Measurements from ENCODE around the gene SPPL3. TPM values are rescaled to one million over a fixed set of nuclear protein-coding genes. Genes with fewer than 3 reads are reported as not detected.

SPPL3 gene
- total and polyA plus RNA-seq, 4 donors, result 14.2 to 52.3 (median 29.6) TPM

- no peaks in the 10 kb centered on the region for H3K36me3 ChIP-seq (ENCODE audit: control insufficient read depth in 4 of 4, insufficient read depth in 4 of 4, low read length in 4 of 4)
- TF ChIP-seq, protein P1, sequence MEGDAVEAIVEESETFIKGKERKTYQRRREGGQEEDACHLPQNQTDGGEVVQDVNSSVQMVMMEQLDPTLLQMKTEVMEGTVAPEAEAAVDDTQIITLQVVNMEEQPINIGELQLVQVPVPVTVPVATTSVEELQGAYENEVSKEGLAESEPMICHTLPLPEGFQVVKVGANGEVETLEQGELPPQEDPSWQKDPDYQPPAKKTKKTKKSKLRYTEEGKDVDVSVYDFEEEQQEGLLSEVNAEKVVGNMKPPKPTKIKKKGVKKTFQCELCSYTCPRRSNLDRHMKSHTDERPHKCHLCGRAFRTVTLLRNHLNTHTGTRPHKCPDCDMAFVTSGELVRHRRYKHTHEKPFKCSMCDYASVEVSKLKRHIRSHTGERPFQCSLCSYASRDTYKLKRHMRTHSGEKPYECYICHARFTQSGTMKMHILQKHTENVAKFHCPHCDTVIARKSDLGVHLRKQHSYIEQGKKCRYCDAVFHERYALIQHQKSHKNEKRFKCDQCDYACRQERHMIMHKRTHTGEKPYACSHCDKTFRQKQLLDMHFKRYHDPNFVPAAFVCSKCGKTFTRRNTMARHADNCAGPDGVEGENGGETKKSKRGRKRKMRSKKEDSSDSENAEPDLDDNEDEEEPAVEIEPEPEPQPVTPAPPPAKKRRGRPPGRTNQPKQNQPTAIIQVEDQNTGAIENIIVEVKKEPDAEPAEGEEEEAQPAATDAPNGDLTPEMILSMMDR (IDR thresholded peaks at IDR 0.05; ENCODE audit: control extremely low read depth, extremely low read depth), result no peak
- H3K4me1 ChIP-seq (ENCODE audit: control insufficient read depth in 5 of 5, insufficient read depth in 5 of 5, low read length in 5 of 5), result no peaks in the 10 kb centered on the region
- no peaks in the 10 kb centered on the region for H3K9me3 ChIP-seq (ENCODE audit: control insufficient read depth in 4 of 4, insufficient read depth in 3 of 4, low read length in 3 of 4)
- no peak overlapping the region for H3K27ac ChIP-seq (ENCODE audit: low read depth in 1 of 2, low read length in 1 of 2)
- no peak overlapping the region for H3K9ac ChIP-seq (ENCODE audit: insufficient read depth in 1 of 2, low read length in 2 of 2)
- no peak for DNase-seq
- H3K4me3 ChIP-seq, result no peak overlapping the region
- H3K27me3 ChIP-seq (ENCODE audit: control insufficient read depth in 3 of 3, insufficient read depth in 3 of 3, low read length in 2 of 3), result no peaks in the 10 kb centered on the region
- ATAC-seq (ENCODE audit: insufficient read depth, low FRiP score), result no peak
- WGBS, 2 donors, result 79 to 82% methylated on average over 15 of the region's 15 CpGs
These were observed 21.8 kb upstream of the SPPL3 start for GRCh38 chr12:120925740-120926563.

- 76 to 81% methylated on average over 3 of the region's 3 CpGs for WGBS, 2 donors
- no peak for DNase-seq
These were observed 18.1 kb upstream of the SPPL3 start for GRCh38 chr12:120922279-120922678.

DNA sequence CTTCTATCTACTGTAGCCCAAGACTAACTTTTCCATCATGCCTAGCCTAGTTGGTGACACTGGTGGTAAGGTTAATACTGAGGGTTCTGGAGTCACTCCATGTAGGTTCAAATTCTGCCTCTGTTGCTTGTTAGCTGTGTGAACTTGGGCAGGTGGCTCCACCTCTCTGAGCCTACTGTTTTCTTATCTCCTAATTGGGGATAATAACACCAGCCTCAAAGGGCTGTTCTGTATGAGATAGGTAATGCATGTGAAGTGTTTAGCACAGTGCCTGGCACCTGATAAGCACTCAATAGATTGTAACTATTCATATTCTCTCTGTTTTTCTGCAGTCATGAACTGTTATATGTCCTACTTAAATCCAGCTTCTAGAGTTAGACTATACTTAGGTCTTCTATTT, 17.5 kb upstream of the SPPL3 start:
- Histone ChIP-seq H3K4me1 (ENCODE audit: control insufficient read depth in 5 of 5, insufficient read depth in 5 of 5, low read length in 5 of 5) (no peaks in the 10 kb centered on the region), H3K27ac (ENCODE audit: low read depth in 1 of 2, low read length in 1 of 2) (no peak overlapping the region), H3K36me3 (ENCODE audit: control insufficient read depth in 4 of 4, insufficient read depth in 4 of 4, low read length in 4 of 4) (no peaks in the 10 kb centered on the region), H3K9ac (ENCODE audit: insufficient read depth in 1 of 2, low read length in 2 of 2) (no peak overlapping the region), H3K27me3 (ENCODE audit: control insufficient read depth in 3 of 3, insufficient read depth in 3 of 3, low read length in 2 of 3) (no peaks in the 10 kb centered on the region), H3K4me3 (no peak overlapping the region), H3K9me3 (ENCODE audit: control insufficient read depth in 4 of 4, insufficient read depth in 3 of 4, low read length in 3 of 4) (peaks cover 0 to 4% (median 0%) of the 10 kb centered on the region in 4 donors)
- ATAC-seq (ENCODE audit: insufficient read depth, low FRiP score) (no peak), DNase-seq (no peak)
- TF ChIP-seq, protein P1 (IDR thresholded peaks at IDR 0.05; ENCODE audit: control extremely low read depth, extremely low read depth), result no peak

More at GRCh38 chr12:120922279-120922678, 18.1 kb upstream of the SPPL3 start:
- Histone ChIP-seq H3K4me1 (ENCODE audit: control insufficient read depth in 5 of 5, insufficient read depth in 5 of 5, low read length in 5 of 5) (no peaks in the 10 kb centered on the region), H3K36me3 (ENCODE audit: control insufficient read depth in 4 of 4, insufficient read depth in 4 of 4, low read length in 4 of 4) (no peaks in the 10 kb centered on the region), H3K27ac (ENCODE audit: low read depth in 1 of 2, low read length in 1 of 2) (no peak overlapping the region), H3K9ac (ENCODE audit: insufficient read depth in 1 of 2, low read length in 2 of 2) (no peak overlapping the region), H3K27me3 (ENCODE audit: control insufficient read depth in 3 of 3, insufficient read depth in 3 of 3, low read length in 2 of 3) (no peaks in the 10 kb centered on the region), H3K4me3 (no peak overlapping the region), H3K9me3 (ENCODE audit: control insufficient read depth in 4 of 4, insufficient read depth in 3 of 4, low read length in 3 of 4) (peaks cover 0 to 1% (median 0%) of the 10 kb centered on the region in 4 donors)
- no peak for ATAC-seq (ENCODE audit: insufficient read depth, low FRiP score)
- TF ChIP-seq, protein P1 (IDR thresholded peaks at IDR 0.05; ENCODE audit: control extremely low read depth, extremely low read depth), result no peak
